ENCODE measurements around the gene MDP1. TPM values are rescaled to one million over a fixed set of nuclear protein-coding genes. Genes with fewer than 3 reads are reported as not detected.
A peak's percentile ranks its signal among the peaks of the same experiment; 100 is the strongest.
"Not testable (repeated sequence)": the region's sequence is repeated elsewhere in the genome, so short reads cannot be mapped to it uniquely, and the experiment has no call there.

Gene MDP1
- total RNA-seq, 1 donor from 2014 or later = 23.7 TPM

GRCh38 chr14:24250354-24250753, 34.5 kb upstream of the MDP1 start:
- no peak for DNase-seq

GRCh38 chr14:24249230-24250021, 33.6 kb upstream of the MDP1 start:
- DNase-seq = no peak

- DNase-seq = no peak
These were observed 31.6 kb upstream of the MDP1 start for GRCh38 chr14:24247422-24247821.

GRCh38 chr14:24246765-24247212, 30.9 kb upstream of the MDP1 start:
- DNase-seq = no peak

- not testable (repeated sequence) for DNase-seq
These were observed 29.5 kb upstream of the MDP1 start for GRCh38 chr14:24245350-24245749.

GRCh38 chr14:24243336-24243836, 27.5 kb upstream of the MDP1 start:
- DNase-seq = peak; percentile 49

- peak; percentile 91 for DNase-seq
These were observed 26.1 kb upstream of the MDP1 start for GRCh38 chr14:24241829-24242443.

- DNase-seq = no peak
These were observed 24.4 kb upstream of the MDP1 start for GRCh38 chr14:24240110-24240918.

GRCh38 chr14:24238527-24239037, 22.7 kb upstream of the MDP1 start:
- DNase-seq = no peak

GRCh38 chr14:24238123-24238522, 22.3 kb upstream of the MDP1 start:
- DNase-seq = no peak

- no peak for DNase-seq
These were observed 21.6 kb upstream of the MDP1 start for GRCh38 chr14:24237463-24237955.

- no peak for DNase-seq
These were observed 21.0 kb upstream of the MDP1 start for GRCh38 chr14:24236689-24237462.

GRCh38 chr14:24235804-24236688, 20.2 kb upstream of the MDP1 start:
- no peak for DNase-seq

GRCh38 chr14:24234095-24235005, 18.5 kb upstream of the MDP1 start:
- peak; percentile 20 for DNase-seq

- peak; percentile 36 for DNase-seq
These were observed 17.6 kb upstream of the MDP1 start for GRCh38 chr14:24233538-24233866.

- peak; percentile 45 for DNase-seq
These were observed 17.0 kb upstream of the MDP1 start, which contains the start of gene GMPR2 for GRCh38 chr14:24232645-24233537. Gene GMPR2, plus strand, starts transcription at chr14:24232929. Its CDS starts 325 bp downstream, at chr14:24233254.

GRCh38 chr14:24232121-24232644, 16.3 kb upstream of the MDP1 start, which contains the start of gene NEDD8:
Gene NEDD8, minus strand, starts transcription at chr14:24232367. Its CDS starts 100 bp downstream, at chr14:24232267.
- peak; percentile 97 for DNase-seq
